Mononuclear cell (primary cell): ENCODE data around the gene CFP. TPM values are rescaled to one million over a fixed set of nuclear protein-coding genes. Genes with fewer than 3 reads are reported as not detected.
"Not testable (repeated sequence)": the region's sequence is repeated elsewhere in the genome, so short reads cannot be mapped to it uniquely, and the experiment has no call there.

Experiments
- H3K27me3 ChIP-seq: 2 replicates; pipeline ENCODE4 v1.6.0; 2011; ENCODE audit warnings: low read length, control low read depth; ENCODE audit not compliant: insufficient read depth
- H3K4me1 ChIP-seq: 2 replicates; pipeline ENCODE4 v1.5.1; 2011; ENCODE audit warnings: mild to moderate bottlenecking, low read length, control low read depth; ENCODE audit not compliant: insufficient read depth
- H3K4me3 ChIP-seq: 2 replicates; pipeline ENCODE4 v1.5.1; 2011; ENCODE audit warnings: mild to moderate bottlenecking, low read length, moderate library complexity
- H3K9me3 ChIP-seq: 2 replicates; pipeline ENCODE4 v1.5.1; 2011; ENCODE audit warnings: low read depth, mild to moderate bottlenecking, control low read depth, low read length
- total RNA-seq: library from RNA; depleted of rRNA; stranded (reverse); fragments of >200 nt; gene quantifications from one replicate; pipeline ENCODE4 v1.2.3, GENCODE V29; 2012

The CFP gene
- total RNA-seq: 139 TPM

- Histone ChIP-seq H3K4me3 (peak within 1 kb of the TSS; percentile 44), H3K4me1 (peaks cover 74% of the 10 kb centered on the region), H3K9me3 (no peaks in the 10 kb centered on the region)
Measured at GRCh38 chrX:47629419-47630200, at the start of gene CFP. TSS of gene CFP (minus strand) at chrX:47629930. CDS start at chrX:47629844, 86 bp downstream.

GRCh38 chrX:47675959-47676859 is 46.5 kb upstream of the CFP start:
- H3K4me3 ChIP-seq, H3K27me3 ChIP-seq, H3K4me1 ChIP-seq, H3K9me3 ChIP-seq: not testable (repeated sequence)

More at GRCh38 chrX:47629419-47630200, at the start of gene CFP:
- no peaks in the 10 kb centered on the region for H3K27me3 ChIP-seq

- H3K4me1 ChIP-seq: no peaks in the 10 kb centered on the region
- no peaks in the 10 kb centered on the region for H3K27me3 ChIP-seq
- H3K9me3 ChIP-seq: no peaks in the 10 kb centered on the region
- no peak overlapping the region for H3K4me3 ChIP-seq
Measured at GRCh38 chrX:47674776-47675175, 45.0 kb upstream of the CFP start.

GRCh38 chrX:47665797-47666196 is 36.1 kb upstream of the CFP start:
- not testable (repeated sequence) for H3K9me3 ChIP-seq, H3K4me3 ChIP-seq, H3K4me1 ChIP-seq, H3K27me3 ChIP-seq

GRCh38 chrX:47664737-47665136 is 35.0 kb upstream of the CFP start:
- Histone ChIP-seq H3K27me3 (no peaks in the 10 kb centered on the region), H3K4me3 (no peak overlapping the region), H3K4me1 (peaks cover under 1% of the 10 kb centered on the region), H3K9me3 (no peaks in the 10 kb centered on the region)

- H3K9me3 ChIP-seq: no peaks in the 10 kb centered on the region
- no peak overlapping the region for H3K4me3 ChIP-seq
- H3K27me3 ChIP-seq: no peaks in the 10 kb centered on the region
- peaks cover 15% of the 10 kb centered on the region for H3K4me1 ChIP-seq
Measured at GRCh38 chrX:47662144-47662657, 32.5 kb upstream of the CFP start.

- Histone ChIP-seq H3K9me3 (no peaks in the 10 kb centered on the region), H3K4me1 (peaks cover 15% of the 10 kb centered on the region), H3K4me3 (no peak overlapping the region), H3K27me3 (no peaks in the 10 kb centered on the region)
Measured at GRCh38 chrX:47661539-47661938, 31.8 kb upstream of the CFP start.

GRCh38 chrX:47659421-47659726 is 29.6 kb upstream of the CFP start:
- Histone ChIP-seq H3K27me3 (no peaks in the 10 kb centered on the region), H3K4me1 (peaks cover 15% of the 10 kb centered on the region), H3K9me3 (no peaks in the 10 kb centered on the region), H3K4me3 (peak overlapping the region; percentile 66)

- H3K4me3 ChIP-seq: peak within 1 kb of the TSS; percentile 66
Measured at GRCh38 chrX:47658684-47659420, 29.1 kb upstream of the CFP start, which contains the start of gene UXT. TSS of gene UXT (minus strand) at chrX:47659180. CDS start at chrX:47658927, 253 bp downstream.

GRCh38 chrX:47658301-47658683 is 28.6 kb upstream of the CFP start:
- Histone ChIP-seq H3K27me3 (no peaks in the 10 kb centered on the region), H3K4me1 (peaks cover 15% of the 10 kb centered on the region), H3K4me3 (peak overlapping the region; percentile 66), H3K9me3 (no peaks in the 10 kb centered on the region)

More at GRCh38 chrX:47658684-47659420, 29.1 kb upstream of the CFP start, which contains the start of gene UXT:
- peaks cover 15% of the 10 kb centered on the region for H3K4me1 ChIP-seq
- H3K9me3 ChIP-seq: no peaks in the 10 kb centered on the region
- H3K27me3 ChIP-seq: no peaks in the 10 kb centered on the region

GRCh38 chrX:47651043-47651905 is 21.5 kb upstream of the CFP start:
- no peaks in the 10 kb centered on the region for H3K27me3 ChIP-seq
- H3K9me3 ChIP-seq: no peaks in the 10 kb centered on the region
- H3K4me3 ChIP-seq: peak overlapping the region; percentile 58
- H3K4me1 ChIP-seq: peaks cover 19% of the 10 kb centered on the region

GRCh38 chrX:47650164-47651042 is 20.7 kb upstream of the CFP start, which contains the start of gene ELK1:
TSS of gene ELK1 (minus strand) at chrX:47650563. CDS start at chrX:47641441, 9,122 bp downstream.
- Histone ChIP-seq H3K4me3 (peak within 1 kb of the TSS; percentile 58), H3K4me1 (peaks cover 19% of the 10 kb centered on the region), H3K27me3 (no peaks in the 10 kb centered on the region), H3K9me3 (no peaks in the 10 kb centered on the region)

- no peaks in the 10 kb centered on the region for H3K27me3 ChIP-seq
- peak overlapping the region; percentile 58 for H3K4me3 ChIP-seq
- no peaks in the 10 kb centered on the region for H3K9me3 ChIP-seq
- H3K4me1 ChIP-seq: peaks cover 19% of the 10 kb centered on the region
Measured at GRCh38 chrX:47649781-47650163, 20.0 kb upstream of the CFP start.
